ENCODE results near the gene IRAG1. TPM values are rescaled to one million over a fixed set of nuclear protein-coding genes. Genes with fewer than 3 reads are reported as not detected.

IRAG1 gene
- total RNA-seq, 1 donor from 2014 or later = 5.2 TPM

DNA sequence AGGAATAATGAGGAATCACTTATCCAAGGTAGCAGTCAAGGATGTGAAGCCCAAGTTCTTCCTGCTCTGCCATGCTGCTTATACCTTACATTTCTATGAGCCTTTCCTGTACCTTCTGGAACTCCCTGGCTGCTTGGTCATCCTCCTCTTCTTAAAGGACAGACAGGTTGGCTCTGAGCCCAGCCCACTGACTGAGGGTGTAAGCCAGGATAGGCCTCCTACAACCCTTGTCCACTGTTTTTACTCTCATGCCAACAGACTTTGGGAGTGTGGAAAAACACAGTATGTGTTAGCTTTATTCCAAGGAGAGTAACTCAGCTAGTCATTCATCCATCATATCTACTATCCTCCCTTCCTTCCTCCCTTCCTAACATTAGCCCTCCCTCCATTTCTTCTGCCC lies 47.5 kb downstream of the IRAG1 start:
- Histone ChIP-seq H3K4me2 (no peak overlapping the region), H3K4me1 (no peaks in the 10 kb centered on the region), H2AFZ (replicated peaks) (no peak overlapping the region), H3K9ac (no peak overlapping the region), H3K27ac (no peak overlapping the region), H3K79me2 (ENCODE audit: low read depth) (no peaks in the 10 kb centered on the region), H3K36me3 (no peaks in the 10 kb centered on the region), H3K9me3 (ENCODE audit: low read depth) (no peaks in the 10 kb centered on the region), H3K4me3 (no peak overlapping the region), H4K20me1 (ENCODE audit: low read depth) (no peaks in the 10 kb centered on the region), H3K27me3 (no peaks in the 10 kb centered on the region), H3F3A (ENCODE audit: low read depth) (no peaks in the 10 kb centered on the region)
- Mint-ChIP-seq H3K9me3 (no peaks in the 10 kb centered on the region), H3K36me3 (peaks cover 5% of the 10 kb centered on the region), H3K27ac (no peak overlapping the region), H3K4me1 (peaks cover 15% of the 10 kb centered on the region), H3K27me3 (ENCODE audit: insufficient read depth, low read depth) (peaks cover 3% of the 10 kb centered on the region), H3K4me3 (no peak overlapping the region)
- no peak for DNase-seq (ENCODE audit: low spot score)
- TF ChIP-seq, protein P1, sequence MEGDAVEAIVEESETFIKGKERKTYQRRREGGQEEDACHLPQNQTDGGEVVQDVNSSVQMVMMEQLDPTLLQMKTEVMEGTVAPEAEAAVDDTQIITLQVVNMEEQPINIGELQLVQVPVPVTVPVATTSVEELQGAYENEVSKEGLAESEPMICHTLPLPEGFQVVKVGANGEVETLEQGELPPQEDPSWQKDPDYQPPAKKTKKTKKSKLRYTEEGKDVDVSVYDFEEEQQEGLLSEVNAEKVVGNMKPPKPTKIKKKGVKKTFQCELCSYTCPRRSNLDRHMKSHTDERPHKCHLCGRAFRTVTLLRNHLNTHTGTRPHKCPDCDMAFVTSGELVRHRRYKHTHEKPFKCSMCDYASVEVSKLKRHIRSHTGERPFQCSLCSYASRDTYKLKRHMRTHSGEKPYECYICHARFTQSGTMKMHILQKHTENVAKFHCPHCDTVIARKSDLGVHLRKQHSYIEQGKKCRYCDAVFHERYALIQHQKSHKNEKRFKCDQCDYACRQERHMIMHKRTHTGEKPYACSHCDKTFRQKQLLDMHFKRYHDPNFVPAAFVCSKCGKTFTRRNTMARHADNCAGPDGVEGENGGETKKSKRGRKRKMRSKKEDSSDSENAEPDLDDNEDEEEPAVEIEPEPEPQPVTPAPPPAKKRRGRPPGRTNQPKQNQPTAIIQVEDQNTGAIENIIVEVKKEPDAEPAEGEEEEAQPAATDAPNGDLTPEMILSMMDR (IDR thresholded peaks at IDR 0.05) = no peak
- TF ChIP-seq EZH2 (IDR thresholded peaks at IDR 0.05) (no peak), EZH2phosphoT487 (IDR thresholded peaks at IDR 0.05) (no peak)

DNA sequence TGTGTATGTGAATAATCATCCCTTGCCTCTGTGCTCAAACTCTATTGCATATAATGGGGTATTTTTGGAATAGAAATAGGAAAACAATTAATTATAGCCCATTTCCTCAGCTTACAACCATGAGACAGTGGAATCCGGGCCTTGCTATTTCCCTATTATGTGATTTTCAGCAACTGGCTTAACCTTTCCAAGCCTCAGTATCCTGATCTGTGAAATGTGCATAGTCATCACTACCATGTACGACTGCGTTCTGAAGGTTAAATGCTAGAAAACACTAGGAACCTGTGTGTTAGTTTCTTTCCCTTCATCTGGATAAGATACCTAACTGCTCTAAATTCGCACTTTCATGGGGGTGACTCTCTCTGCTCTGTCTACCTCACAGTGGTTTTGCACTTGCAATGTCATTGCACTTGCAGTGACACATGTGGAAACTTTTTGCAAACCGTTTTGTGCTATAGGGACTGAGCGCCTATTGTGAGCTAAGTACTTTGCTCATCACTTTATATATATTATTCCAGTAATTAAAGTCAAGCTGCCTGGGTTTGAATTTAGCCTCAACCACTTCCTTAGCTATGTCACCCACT lies 48.3 kb downstream of the IRAG1 start:
- Histone ChIP-seq H2AFZ (replicated peaks) (no peak overlapping the region), H3K27ac (no peak overlapping the region), H3K4me3 (no peak overlapping the region), H3K27me3 (no peaks in the 10 kb centered on the region), H4K20me1 (ENCODE audit: low read depth) (no peaks in the 10 kb centered on the region), H3F3A (ENCODE audit: low read depth) (no peaks in the 10 kb centered on the region), H3K79me2 (ENCODE audit: low read depth) (no peaks in the 10 kb centered on the region), H3K9ac (no peak overlapping the region), H3K9me3 (ENCODE audit: low read depth) (no peaks in the 10 kb centered on the region), H3K4me1 (no peaks in the 10 kb centered on the region), H3K4me2 (no peak overlapping the region), H3K36me3 (no peaks in the 10 kb centered on the region)
- no peak for DNase-seq (ENCODE audit: low spot score)
- Mint-ChIP-seq H3K27ac (no peak overlapping the region), H3K36me3 (peaks cover 5% of the 10 kb centered on the region), H3K4me1 (peaks cover 13% of the 10 kb centered on the region), H3K4me3 (no peak overlapping the region), H3K9me3 (no peaks in the 10 kb centered on the region), H3K27me3 (ENCODE audit: insufficient read depth, low read depth) (peaks cover 3% of the 10 kb centered on the region)
- TF ChIP-seq, protein P1 (IDR thresholded peaks at IDR 0.05) = no peak
- TF ChIP-seq EZH2phosphoT487 (IDR thresholded peaks at IDR 0.05) (no peak), EZH2 (IDR thresholded peaks at IDR 0.05) (no peak)

Small RNA genes lying within 50 kb of the gene (small RNA-seq; reads per million reads assigned to genes)
- gene RF00019 = not detected

Other genes with a start within 250 kb of the IRAG1 start
- gene AMPD3, start 238.5 kb downstream of the IRAG1 start, total RNA-seq (ENCODE audit: low replicate concordance) = 2.9 and 3.0 TPM in 2 replicates
- gene RNF141, start 152.6 kb downstream of the IRAG1 start, total RNA-seq (ENCODE audit: low replicate concordance) = 33.9 and 49.3 TPM in 2 replicates
- gene LYVE1, start 125.1 kb downstream of the IRAG1 start, total RNA-seq (ENCODE audit: low replicate concordance) = 0.51 TPM in 1 of 2 replicates, not detected in the other
- gene CTR9, start 57.5 kb upstream of the IRAG1 start, total RNA-seq (ENCODE audit: low replicate concordance) = 20.8 and 26.4 TPM in 2 replicates
- 790 and 1,052 TPM in 2 replicates for gene EIF4G2, start 115.2 kb upstream of the IRAG1 start, total RNA-seq (ENCODE audit: low replicate concordance)
- gene ZBED5, start 164.3 kb upstream of the IRAG1 start, total RNA-seq (ENCODE audit: low replicate concordance) = 70.9 and 87.9 TPM in 2 replicates